ENCODE measurements around the gene TP63.

Gene TP63

GRCh38 chr3:189903562-189904250, 272.5 kb downstream of the TP63 start:
- TF ChIP-seq RARB (CRISPR knock-in tag; IDR thresholded peaks at IDR 0.05) = no peak
- no peak for TF ChIP-seq ZC3H10 (CRISPR knock-in tag; IDR thresholded peaks at IDR 0.05)
- TF ChIP-seq CREB5 (CRISPR knock-in tag; IDR thresholded peaks at IDR 0.05; ENCODE audit: low read depth) = no peak
- TF ChIP-seq ESRRG (CRISPR knock-in tag; IDR thresholded peaks at IDR 0.05) = no peak
- no peak for TF ChIP-seq CSRNP3 (CRISPR knock-in tag; IDR thresholded peaks at IDR 0.05)
- no peak for TF ChIP-seq ISL1 (CRISPR knock-in tag; IDR thresholded peaks at IDR 0.05)
- ATAC-seq = no peak

- TF ChIP-seq TCF4 (CRISPR knock-in tag; IDR thresholded peaks at IDR 0.05; ENCODE audit: borderline replicate concordance) = no peak
- no peak for ATAC-seq
These were observed 276.6 kb downstream of the TP63 start for GRCh38 chr3:189907803-189908202.

GRCh38 chr3:189908646-189909045, 277.5 kb downstream of the TP63 start:
- TF ChIP-seq CREB5 (CRISPR knock-in tag; IDR thresholded peaks at IDR 0.05; ENCODE audit: low read depth) (no peak), TSHZ2 (CRISPR knock-in tag; IDR thresholded peaks at IDR 0.05) (no peak), CSDC2 (CRISPR knock-in tag; IDR thresholded peaks at IDR 0.05) (no peak), SNAI2 (CRISPR knock-in tag; IDR thresholded peaks at IDR 0.05) (no peak), ISL1 (CRISPR knock-in tag; IDR thresholded peaks at IDR 0.05) (no peak), CSRNP3 (CRISPR knock-in tag; IDR thresholded peaks at IDR 0.05) (no peak), ZNF565 (CRISPR knock-in tag; conservative IDR thresholded peaks at IDR 0.05; ENCODE audit: low read depth) (no peak), BACH2 (CRISPR knock-in tag; IDR thresholded peaks at IDR 0.05; ENCODE audit: borderline replicate concordance) (no peak), PPARA (CRISPR knock-in tag; IDR thresholded peaks at IDR 0.05; ENCODE audit: borderline replicate concordance) (no peak), ZFP30 (CRISPR knock-in tag; IDR thresholded peaks at IDR 0.05) (no peak), ZC3H10 (CRISPR knock-in tag; IDR thresholded peaks at IDR 0.05) (no peak), ZNF70 (CRISPR knock-in tag; IDR thresholded peaks at IDR 0.05) (no peak), ESRRG (CRISPR knock-in tag; IDR thresholded peaks at IDR 0.05) (no peak), ZNF8 (CRISPR knock-in tag; IDR thresholded peaks at IDR 0.05) (no peak), PATZ1 (CRISPR knock-in tag; IDR thresholded peaks at IDR 0.05; ENCODE audit: borderline replicate concordance) (no peak), RARB (CRISPR knock-in tag; IDR thresholded peaks at IDR 0.05) (no peak), POU6F1 (CRISPR knock-in tag; IDR thresholded peaks at IDR 0.05; ENCODE audit: borderline replicate concordance, low read depth) (no peak)
- ATAC-seq = no peak

Measured in SK-N-SH treated with all-trans-retinoic acid at 6 μM for 48 hours (cell line).